H1 (cell line): Measurements from ENCODE around the gene WDR33. TPM values are rescaled to one million over a fixed set of nuclear protein-coding genes. Genes with fewer than 3 reads are reported as not detected.

Experiments
- CBX5 ChIP-seq: fragments of 300-800, 300-1000 bp; sonication (generic); IDR thresholded peaks from 2 replicates; pipeline ENCODE4 v1.7.1; 2016; ENCODE audit warnings: antibody characterized with exemption, low read length, low read depth
- JUN ChIP-seq: IDR thresholded peaks from 2 replicates; pipeline ENCODE4 v1.6.1; 2011; ENCODE audit warnings: low read depth, mild to moderate bottlenecking, improper control_type of control experiment, low read length
- NRF1 ChIP-seq: IDR thresholded peaks from 2 replicates; pipeline ENCODE4 v1.6.1; 2011; ENCODE audit warnings: mild to moderate bottlenecking, low read depth, low read length, improper control_type of control experiment
- polyA plus RNA-seq, 7 experiments: library from polyadenylated mRNA; depleted of rRNA in 3 of 7; stranded (reverse) in 5 of 7; unstranded in 2 of 7; fragments of >200 nt in 5 of 7; fragments of 200-250 nt in 2 of 7; gene quantifications; 1 replicate in 5 of 7; 2 replicates in 1 of 7; 4 replicates in 1 of 7; pipeline versions ENCODE4 v1.2.1 to v1.2.3, GENCODE V29; 2011 to 2013; ENCODE audit warnings: missing spikeins in 2 of 7, mixed read lengths in 2 of 7
- total RNA-seq: library from RNA; stranded (reverse); fragmentation: NEBNext Ultra II Directional; extraction: Animal tissue kit (Norgen Biotek cat#: 25700); gene quantifications from 2 replicates; pipeline ENCODE4 v1.2.1, GENCODE V29; 2021

The WDR33 gene
- total and polyA plus RNA-seq, 2 of the 8 experiments (the other 6 are each of a cell fraction or from before 2014, with no cell fraction given) = 18.1 to 82.7 TPM

DNA sequence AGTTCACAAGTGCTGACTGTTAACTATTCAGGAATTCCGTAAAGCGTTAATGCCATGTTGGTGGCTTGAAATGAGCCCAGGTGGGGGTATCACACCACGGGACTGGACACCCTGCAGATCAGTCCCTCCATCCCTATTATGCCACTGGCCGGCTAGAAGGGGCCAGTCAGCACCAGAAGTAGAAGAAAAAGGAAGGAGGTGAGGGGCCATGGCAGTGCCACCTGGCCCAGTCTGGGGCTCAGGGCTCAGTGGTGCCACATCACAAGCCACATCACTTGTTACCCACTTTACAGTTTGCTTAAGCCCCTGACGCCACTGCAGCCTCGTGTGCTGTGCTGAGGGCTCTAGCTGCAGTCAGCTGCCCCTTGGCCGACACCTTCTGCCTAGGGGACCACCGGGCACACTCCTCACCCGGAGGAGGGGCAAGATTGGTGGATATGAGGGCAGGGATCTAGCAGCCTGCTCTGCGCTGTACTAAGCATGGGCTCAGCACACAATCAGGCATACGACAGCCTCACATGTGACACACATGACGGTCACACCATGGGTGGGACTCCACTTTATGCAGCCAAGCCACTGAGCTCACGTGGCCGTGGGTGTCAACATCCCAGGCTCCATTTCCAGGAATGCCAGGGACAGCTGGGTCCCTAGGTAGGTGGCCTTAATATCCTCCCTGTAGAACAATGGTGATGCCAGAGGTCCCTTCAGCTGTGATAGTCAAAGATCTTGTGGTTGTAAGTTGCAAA, 139.2 kb downstream of the WDR33 start (continued):
- TF ChIP-seq NRF1 (no peak), CBX5 (no peak), JUN (no peak)
